Activated CD8-positive, alpha-beta T cell treated with anti-CD3 and anti-CD28 coated beads, Interleukin-2, amount 10 ng/mL, durations not matched to agents 7 days and 5 days (primary cell): ENCODE data around the gene PAMR1. TPM values are rescaled to one million over a fixed set of nuclear protein-coding genes. Genes with fewer than 3 reads are reported as not detected.

Source experiments
- ATAC-seq: fragments of 150-1000 bp; cut with Tn5 transposase; one replicate; pipeline ENCODE4 v1.10.0; 2021; ENCODE audit warnings: moderate library complexity
- CTCF ChIA-PET: fragments of 350-600 bp; sonication (Branson Sonifier 250); formaldehyde crosslinking; loops from one replicate; lab custom pipeline; 2021; ENCODE audit warnings: antibody characterized with exemption; lab: Charles Lee
- POLR2A ChIA-PET: fragments of 350-600 bp; sonication (Branson Sonifier 250); formaldehyde crosslinking; loops from one replicate; lab custom pipeline; 2021; ENCODE audit warnings: antibody characterized with exemption; lab: Charles Lee
- DNase-seq: peaks from one replicate; pipeline ENCODE4 v3.0.0-alpha.2; 2020
- H3K27ac Mint-ChIP-seq: one replicate; pipeline ENCODE4 v1.8.0; 2021; ENCODE audit warnings: mild to moderate bottlenecking, mixed read lengths
- H3K27me3 Mint-ChIP-seq: one replicate; pipeline ENCODE4 v1.8.0; 2021; ENCODE audit warnings: low read depth, mixed read lengths
- H3K36me3 Mint-ChIP-seq: one replicate; pipeline ENCODE4 v1.8.0; 2021; ENCODE audit warnings: low read depth, mixed read lengths
- H3K4me1 Mint-ChIP-seq: one replicate; pipeline ENCODE4 v1.8.0; 2021; ENCODE audit warnings: low read depth, mixed read lengths
- H3K4me3 Mint-ChIP-seq: one replicate; pipeline ENCODE4 v1.8.0; 2021; ENCODE audit warnings: mild to moderate bottlenecking, mixed read lengths
- H3K9me3 Mint-ChIP-seq: one replicate; pipeline ENCODE4 v1.8.0; 2022; ENCODE audit warnings: mixed read lengths; ENCODE audit not compliant: insufficient read depth
- total RNA-seq, 2 experiments: library from RNA; stranded (reverse); gene quantifications; one replicate each; pipeline ENCODE4 v1.2.3, GENCODE V29; 2021

The PAMR1 gene
- total RNA-seq, 2 experiments from 2014 or later: not detected

GRCh38 chr11:35516403-35516802 lies 9.0 kb downstream of the PAMR1 start:
- ATAC-seq (no peak), DNase-seq (no peak)
- Mint-ChIP-seq H3K4me1 (no peaks in the 10 kb centered on the region), H3K36me3 (no peaks in the 10 kb centered on the region), H3K9me3 (no peaks in the 10 kb centered on the region), H3K4me3 (no peak overlapping the region), H3K27me3 (peaks cover 9% of the 10 kb centered on the region), H3K27ac (no peak overlapping the region)
- POLR2A ChIA-PET: no interaction called here
- CTCF ChIA-PET: no interaction called here

GRCh38 chr11:35515224-35515623 lies 10.2 kb downstream of the PAMR1 start:
- no peak for ATAC-seq
- Mint-ChIP-seq H3K4me1 (no peaks in the 10 kb centered on the region), H3K36me3 (no peaks in the 10 kb centered on the region), H3K4me3 (no peak overlapping the region), H3K27me3 (peaks cover 4% of the 10 kb centered on the region), H3K9me3 (no peaks in the 10 kb centered on the region), H3K27ac (no peak overlapping the region)
- POLR2A ChIA-PET: no interaction called here
- DNase-seq: no peak
- CTCF ChIA-PET: interaction anchor here (1.0 kb wide), 1 partner anchor 30 kb away, joined by 3 read pairs; no protein-coding TSS in a partner anchor

- Mint-ChIP-seq H3K9me3 (no peaks in the 10 kb centered on the region), H3K27me3 (peaks cover 4% of the 10 kb centered on the region), H3K4me3 (no peak overlapping the region), H3K27ac (no peak overlapping the region), H3K4me1 (no peaks in the 10 kb centered on the region), H3K36me3 (no peaks in the 10 kb centered on the region)
- DNase-seq: no peak
- ATAC-seq: no peak
- POLR2A ChIA-PET: no interaction called here
- CTCF ChIA-PET: interaction anchor here (1.0 kb wide), 1 partner anchor 29 kb away, joined by 3 read pairs; no protein-coding TSS in a partner anchor
These were observed 10.9 kb downstream of the PAMR1 start for GRCh38 chr11:35514481-35514880.

- ChIA-PET POLR2A (no interaction called here), CTCF (no interaction called here)
- H3K9me3 Mint-ChIP-seq: peaks cover 7% of the 10 kb centered on the region
- H3K4me3 Mint-ChIP-seq: no peak overlapping the region
- no peaks in the 10 kb centered on the region for H3K27me3 Mint-ChIP-seq
- H3K27ac Mint-ChIP-seq: no peak overlapping the region
- ATAC-seq: no peak
- H3K36me3 Mint-ChIP-seq: no peaks in the 10 kb centered on the region
- H3K4me1 Mint-ChIP-seq: no peaks in the 10 kb centered on the region
- DNase-seq: no peak
These were observed 13.8 kb downstream of the PAMR1 start for GRCh38 chr11:35511666-35512065.

GRCh38 chr11:35507688-35508087 lies 17.7 kb downstream of the PAMR1 start:
- no peak for DNase-seq
- H3K36me3 Mint-ChIP-seq: no peaks in the 10 kb centered on the region
- ChIA-PET CTCF (no interaction called here), POLR2A (no interaction called here)
- H3K27ac Mint-ChIP-seq: no peak overlapping the region
- peaks cover 4% of the 10 kb centered on the region for H3K4me1 Mint-ChIP-seq
- peaks cover 10% of the 10 kb centered on the region for H3K27me3 Mint-ChIP-seq
- peaks cover 13% of the 10 kb centered on the region for H3K9me3 Mint-ChIP-seq
- no peak for ATAC-seq
- H3K4me3 Mint-ChIP-seq: no peak overlapping the region

GRCh38 chr11:35501776-35502175 lies 23.6 kb downstream of the PAMR1 start:
- Mint-ChIP-seq H3K9me3 (peaks cover 6% of the 10 kb centered on the region), H3K4me3 (no peak overlapping the region), H3K4me1 (peaks cover 4% of the 10 kb centered on the region), H3K27me3 (peaks cover 10% of the 10 kb centered on the region), H3K36me3 (no peaks in the 10 kb centered on the region), H3K27ac (no peak overlapping the region)
- ChIA-PET CTCF (no interaction called here), POLR2A (no interaction called here)
- DNase-seq (no peak), ATAC-seq (no peak)

- no peak for ATAC-seq
- CTCF ChIA-PET: no interaction called here
- no peak overlapping the region for H3K27ac Mint-ChIP-seq
- POLR2A ChIA-PET: no interaction called here
- H3K9me3 Mint-ChIP-seq: peaks cover 5% of the 10 kb centered on the region
- DNase-seq: no peak
- no peaks in the 10 kb centered on the region for H3K36me3 Mint-ChIP-seq
- H3K4me1 Mint-ChIP-seq: peaks cover 3% of the 10 kb centered on the region
- no peak overlapping the region for H3K4me3 Mint-ChIP-seq
- H3K27me3 Mint-ChIP-seq: peaks cover 6% of the 10 kb centered on the region
These were observed 24.7 kb downstream of the PAMR1 start for GRCh38 chr11:35500744-35501143.

- no peak overlapping the region for H3K27ac Mint-ChIP-seq
- H3K27me3 Mint-ChIP-seq: no peaks in the 10 kb centered on the region
- no peaks in the 10 kb centered on the region for H3K9me3 Mint-ChIP-seq
- POLR2A ChIA-PET: no interaction called here
- DNase-seq: no peak
- ATAC-seq: no peak
- no peaks in the 10 kb centered on the region for H3K4me1 Mint-ChIP-seq
- no peaks in the 10 kb centered on the region for H3K36me3 Mint-ChIP-seq
- CTCF ChIA-PET: no interaction called here
- H3K4me3 Mint-ChIP-seq: no peak overlapping the region
These were observed 29.0 kb downstream of the PAMR1 start for GRCh38 chr11:35496416-35496815.

- CTCF ChIA-PET: no interaction called here
- H3K4me3 Mint-ChIP-seq: no peak overlapping the region
- DNase-seq: no peak
- no peak for ATAC-seq
- H3K27me3 Mint-ChIP-seq: peaks cover 3% of the 10 kb centered on the region
- H3K27ac Mint-ChIP-seq: no peak overlapping the region
- H3K4me1 Mint-ChIP-seq: no peaks in the 10 kb centered on the region
- no peaks in the 10 kb centered on the region for H3K36me3 Mint-ChIP-seq
- no peaks in the 10 kb centered on the region for H3K9me3 Mint-ChIP-seq
- POLR2A ChIA-PET: no interaction called here
These were observed 30.4 kb downstream of the PAMR1 start for GRCh38 chr11:35494957-35495490.

GRCh38 chr11:35491231-35491871 lies 34.1 kb downstream of the PAMR1 start:
- no peak for ATAC-seq
- POLR2A ChIA-PET: no interaction called here
- H3K36me3 Mint-ChIP-seq: no peaks in the 10 kb centered on the region
- H3K9me3 Mint-ChIP-seq: no peaks in the 10 kb centered on the region
- H3K27me3 Mint-ChIP-seq: peaks cover 3% of the 10 kb centered on the region
- H3K4me1 Mint-ChIP-seq: no peaks in the 10 kb centered on the region
- H3K4me3 Mint-ChIP-seq: no peak overlapping the region
- DNase-seq: no peak
- CTCF ChIA-PET: no interaction called here
- no peak overlapping the region for H3K27ac Mint-ChIP-seq

GRCh38 chr11:35488117-35488516 lies 37.3 kb downstream of the PAMR1 start:
- no peak overlapping the region for H3K4me3 Mint-ChIP-seq
- peaks cover 6% of the 10 kb centered on the region for H3K27me3 Mint-ChIP-seq
- peaks cover 5% of the 10 kb centered on the region for H3K9me3 Mint-ChIP-seq
- POLR2A ChIA-PET: no interaction called here
- CTCF ChIA-PET: interaction anchor here (1.3 to 1.4 kb wide), 2 partner anchors 11 to 182 kb away, joined by 3 to 4 read pairs; no protein-coding TSS in a partner anchor
- H3K27ac Mint-ChIP-seq: no peak overlapping the region
- ATAC-seq (no peak), DNase-seq (no peak)
- H3K36me3 Mint-ChIP-seq: no peaks in the 10 kb centered on the region
- no peaks in the 10 kb centered on the region for H3K4me1 Mint-ChIP-seq

GRCh38 chr11:35487532-35488078 lies 37.8 kb downstream of the PAMR1 start:
- no peak for DNase-seq
- peaks cover 10% of the 10 kb centered on the region for H3K9me3 Mint-ChIP-seq
- no peak overlapping the region for H3K27ac Mint-ChIP-seq
- H3K36me3 Mint-ChIP-seq: no peaks in the 10 kb centered on the region
- no peak for ATAC-seq
- H3K27me3 Mint-ChIP-seq: peaks cover 7% of the 10 kb centered on the region
- POLR2A ChIA-PET: interaction anchor here (0.6 kb wide), 1 partner anchor 341 kb away, joined by 3 read pairs; no protein-coding TSS in a partner anchor
- CTCF ChIA-PET: interaction anchor here (0.6 to 1.4 kb wide), 3 partner anchors 11 to 922 kb away, joined by 3 to 4 read pairs (median 3); no protein-coding TSS in a partner anchor
- H3K4me3 Mint-ChIP-seq: no peak overlapping the region
- no peaks in the 10 kb centered on the region for H3K4me1 Mint-ChIP-seq
